Naive thymus-derived CD4-positive, alpha-beta T cell (primary cell): Measurements from ENCODE around the gene ZFP2. TPM values are rescaled to one million over a fixed set of nuclear protein-coding genes. Genes with fewer than 3 reads are reported as not detected.

Experiments used
- ATAC-seq: fragments of 150-1000 bp; cut with Tn5 transposase; 2 replicates; pipeline ENCODE4 v1.10.0; 2021; ENCODE audit warnings: mild to moderate bottlenecking, moderate library complexity
- CTCF ChIA-PET: fragments of 350-600 bp; sonication (Branson Sonifier 250); formaldehyde crosslinking; loops from one replicate; lab custom pipeline; 2021; ENCODE audit warnings: antibody characterized with exemption; lab: Charles Lee
- POLR2A ChIA-PET: fragments of 350-600 bp; sonication (Branson Sonifier 250); formaldehyde crosslinking; loops from one replicate; lab custom pipeline; 2021; ENCODE audit warnings: antibody characterized with exemption, inconsistent platforms; lab: Charles Lee
- DNase-seq, 9 donors: peaks; one replicate each; pipeline versions ENCODE4 v3.0.0 to v3.0.0-alpha.2; 2020 to 2022; ENCODE audit warnings: mixed read lengths in 1 of 9
- H3K27ac ChIP-seq: one replicate; pipeline ENCODE4 v1.7.0; 2013; ENCODE audit warnings: mild to moderate bottlenecking, low read depth, low read length, moderate library complexity
- H3K27me3 ChIP-seq, 2 donors: one replicate each; pipeline ENCODE4 v1.7.0; 2013; ENCODE audit warnings: low read length in 2 of 2, mild to moderate bottlenecking in 2 of 2, moderate library complexity in 2 of 2; ENCODE audit not compliant: control insufficient read depth in 2 of 2, insufficient read depth in 2 of 2
- H3K36me3 ChIP-seq, 3 experiments: 1 replicate in 2 of 3; 2 replicates in 1 of 3; pipeline ENCODE4 v1.7.0; 2013; ENCODE audit warnings: low read length in 3 of 3, mild to moderate bottlenecking in 3 of 3, moderate library complexity in 1 of 3; ENCODE audit not compliant: insufficient read depth in 3 of 3, control insufficient read depth in 2 of 3
- H3K4me1 ChIP-seq, 2 donors: one replicate each; pipeline ENCODE4 v1.7.0; 2013; ENCODE audit warnings: low read length in 2 of 2, mild to moderate bottlenecking in 2 of 2, moderate library complexity in 1 of 2; ENCODE audit not compliant: control insufficient read depth in 2 of 2, insufficient read depth in 2 of 2
- H3K4me3 ChIP-seq: 2 replicates; pipeline ENCODE4 v1.7.0; 2013; ENCODE audit warnings: mild to moderate bottlenecking, low read length
- H3K9me3 ChIP-seq, 3 experiments: 1 replicate in 2 of 3; 2 replicates in 1 of 3; pipeline ENCODE4 v1.7.0; 2013; ENCODE audit warnings: low read length in 3 of 3; ENCODE audit not compliant: control insufficient read depth in 2 of 3
- H3K27ac Mint-ChIP-seq, 9 donors: one replicate each; pipeline ENCODE4 v1.8.0; 2020 to 2022; ENCODE audit warnings: mixed read lengths in 9 of 9, mild to moderate bottlenecking in 8 of 9, moderate library complexity in 5 of 9, inconsistent platforms in 2 of 9
- H3K27me3 Mint-ChIP-seq, 5 donors: one replicate each; pipeline ENCODE4 v1.8.0; 2021 to 2022; ENCODE audit warnings: mixed read lengths in 5 of 5, mild to moderate bottlenecking in 1 of 5
- H3K36me3 Mint-ChIP-seq, 5 donors: one replicate each; pipeline ENCODE4 v1.8.0; 2020 to 2022; ENCODE audit warnings: mixed read lengths in 5 of 5, mild to moderate bottlenecking in 3 of 5, inconsistent platforms in 1 of 5
- H3K4me1 Mint-ChIP-seq, 7 donors: one replicate each; pipeline ENCODE4 v1.8.0; 2020 to 2022; ENCODE audit warnings: mixed read lengths in 7 of 7, mild to moderate bottlenecking in 3 of 7, inconsistent platforms in 1 of 7
- H3K4me3 Mint-ChIP-seq, 10 donors: one replicate each; pipeline ENCODE4 v1.8.0; 2020 to 2022; ENCODE audit warnings: mild to moderate bottlenecking in 10 of 10, mixed read lengths in 10 of 10, moderate library complexity in 6 of 10, inconsistent platforms in 2 of 10
- H3K9me3 Mint-ChIP-seq, 11 donors: one replicate each; pipeline ENCODE4 v1.8.0; 2020 to 2022; ENCODE audit warnings: mixed read lengths in 11 of 11, mild to moderate bottlenecking in 4 of 11, inconsistent platforms in 1 of 11, moderate library complexity in 1 of 11
- intact Hi-C, 2 donors: fragments of 100-400 bp; cut with micrococcal nuclease; formaldehyde crosslinking; loops; one replicate each; pipeline ENCODE4 v1.15.1; 2023
- polyA plus RNA-seq, 2 donors: library from polyadenylated mRNA; unstranded; fragments of 300-500 nt; fragmentation: Illumina TruSeq; gene quantifications; one replicate each; pipeline ENCODE4 v1.2.3, GENCODE V29; 2021
- total RNA-seq, 6 experiments: library from RNA in 5 of 6; stranded (reverse) in 5 of 6; gene quantifications; 1 replicate in 5 of 6; 2 replicates in 1 of 6; pipeline ENCODE4 v1.2.3 and lab custom pipeline; 2021 to 2026

Gene ZFP2
- total RNA-seq (1 to 10 TPM in 3 of 5 experiments, under 1 TPM in 2; 0.17 to 3.2 (median 1.0) TPM), polyA plus RNA-seq (under 1 TPM; 0.49 to 0.82 TPM), total RNA-seq (lab: John Stamatoyannopoulos, UW) (2.6 reads per million, percentile 13 among the genes with 10 or more reads in this experiment)

DNA sequence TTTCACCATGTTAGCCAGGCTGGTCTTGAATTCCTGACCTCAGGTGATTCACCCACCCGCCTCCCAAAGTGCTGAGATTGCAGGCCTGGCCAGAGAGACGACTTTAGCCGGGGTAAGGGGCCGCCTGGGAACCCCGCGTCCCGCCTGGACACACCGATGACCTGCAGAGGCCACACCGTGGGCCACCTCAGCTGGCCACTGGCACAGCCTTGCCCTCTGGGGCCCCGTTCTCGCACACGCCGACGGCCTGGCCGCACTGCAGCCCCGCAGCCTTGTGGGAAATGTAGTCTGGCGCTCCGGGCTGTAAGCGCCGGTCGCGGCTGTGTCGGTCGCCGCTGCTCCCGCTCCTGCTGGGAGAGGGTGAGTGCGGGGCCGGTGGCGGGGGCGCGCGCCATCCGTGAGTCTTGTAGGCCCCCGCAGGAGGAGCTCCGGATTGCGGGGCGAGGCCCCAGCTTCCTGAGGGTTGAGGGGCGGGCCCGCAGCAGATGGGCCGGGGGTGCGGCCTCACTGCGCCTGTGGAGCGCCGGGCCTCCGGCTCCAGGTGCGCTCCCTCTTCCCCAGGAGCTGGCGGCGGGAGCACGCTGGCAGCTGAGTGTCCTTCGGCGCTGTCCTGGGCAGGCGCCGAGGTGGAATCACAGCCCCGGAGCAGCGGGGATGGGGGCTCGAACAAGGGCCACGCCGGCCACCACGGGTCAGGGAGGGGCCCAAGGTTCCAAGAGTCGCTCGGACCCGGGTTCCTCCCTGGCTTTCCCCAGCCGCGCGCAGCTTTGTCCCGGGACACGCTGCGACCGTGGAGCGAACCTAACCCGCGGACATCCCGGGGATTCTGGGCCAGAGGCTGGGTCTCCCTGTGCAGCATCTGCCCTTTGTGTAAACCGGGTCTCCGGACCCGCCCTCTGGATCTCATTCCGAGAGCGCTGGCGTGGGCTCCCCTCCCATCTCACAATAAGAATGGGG is at the start of gene ZFP2:
ZFP2 (plus strand) TSS at position 299 of the 957 bp plus-strand sequence. CDS start 35,401 bp downstream, outside the sequence.
- H3K4me1 Mint-ChIP-seq: peaks cover 0 to 12% (median 6%) of the 10 kb centered on the region in 7 donors
- DNase-seq (peak in 8 of 9 donors; percentile 4 to 26 (median 12)), ATAC-seq (peak; percentile 75)
- peaks cover 0 to 12% (median 0%) of the 10 kb centered on the region in 3 experiments for H3K9me3 ChIP-seq
- H3K4me3 Mint-ChIP-seq: peak within 1 kb of the TSS; percentile 59 to 93 (median 88)
- peak within 1 kb of the TSS in 7 of 9 donors; percentile 32 to 67 (median 56) for H3K27ac Mint-ChIP-seq
- H3K27ac ChIP-seq: peak within 1 kb of the TSS; percentile 46
- ChIA-PET POLR2A (interaction anchor here (1.1 to 2.3 kb wide), 2 partner anchors 36 to 164 kb away, joined by 4 to 9 read pairs; partner anchors contain the start of genes ZNF354B and ZNF354C), CTCF (interaction anchor here (0.6 kb wide), 1 partner anchor 164 kb away, joined by 3 read pairs; no protein-coding TSS in a partner anchor)
- peaks cover 0 to 42% (median 20%) of the 10 kb centered on the region in 5 donors for H3K36me3 Mint-ChIP-seq
- no peaks in the 10 kb centered on the region for H3K4me1 ChIP-seq
- H3K27me3 Mint-ChIP-seq: peaks cover 0 to 7% (median 5%) of the 10 kb centered on the region in 5 donors
- H3K9me3 Mint-ChIP-seq: peaks cover 0 to 59% (median 20%) of the 10 kb centered on the region in 11 donors
- H3K4me3 ChIP-seq: peak within 1 kb of the TSS; percentile 47
- intact Hi-C loops: loop anchor here in 1 of 2 donors (1.0 kb wide), 4 partner anchors 37 to 166 kb away; partner anchors contain the start of genes ZNF354A, ZNF354B, ZNF354C and ZNF879
- no peaks in the 10 kb centered on the region for H3K27me3 ChIP-seq
- H3K36me3 ChIP-seq: no peaks in the 10 kb centered on the region

DNA sequence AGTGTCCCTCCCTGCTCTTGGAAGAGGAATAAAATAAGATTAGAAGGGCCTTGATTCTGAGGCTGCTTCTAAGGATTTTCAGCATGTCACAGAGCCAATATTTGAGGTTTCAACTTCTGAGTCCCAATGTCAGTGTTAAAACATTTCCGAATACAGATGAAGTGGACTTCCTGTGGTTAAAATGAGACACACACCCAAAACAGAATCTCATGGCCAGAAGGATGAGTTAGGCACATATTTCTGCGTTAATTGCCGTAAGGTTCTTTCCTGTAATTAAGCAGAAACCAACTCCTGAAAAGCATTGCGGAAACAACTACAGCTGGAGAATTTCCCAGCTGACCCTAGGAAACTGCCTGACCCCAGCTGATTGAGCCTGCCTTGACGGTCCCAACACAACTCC is 46.4 kb upstream of the ZFP2 start:
- H3K4me1 ChIP-seq: no peaks in the 10 kb centered on the region
- Mint-ChIP-seq H3K4me3 (no peak overlapping the region), H3K27me3 (peaks cover 0 to 19% (median 16%) of the 10 kb centered on the region in 5 donors), H3K36me3 (no peaks in the 10 kb centered on the region), H3K27ac (no peak overlapping the region), H3K9me3 (peaks cover 0 to 9% (median 0%) of the 10 kb centered on the region in 11 donors), H3K4me1 (no peaks in the 10 kb centered on the region)
- H3K27ac ChIP-seq: no peak overlapping the region
- DNase-seq (no peak), ATAC-seq (no peak)
- ChIA-PET POLR2A (no interaction called here), CTCF (no interaction called here)
- H3K9me3 ChIP-seq: no peaks in the 10 kb centered on the region
- H3K4me3 ChIP-seq: no peak overlapping the region
- no peaks in the 10 kb centered on the region for H3K27me3 ChIP-seq
- intact Hi-C loops: no loop called here
- H3K36me3 ChIP-seq: no peaks in the 10 kb centered on the region

DNA sequence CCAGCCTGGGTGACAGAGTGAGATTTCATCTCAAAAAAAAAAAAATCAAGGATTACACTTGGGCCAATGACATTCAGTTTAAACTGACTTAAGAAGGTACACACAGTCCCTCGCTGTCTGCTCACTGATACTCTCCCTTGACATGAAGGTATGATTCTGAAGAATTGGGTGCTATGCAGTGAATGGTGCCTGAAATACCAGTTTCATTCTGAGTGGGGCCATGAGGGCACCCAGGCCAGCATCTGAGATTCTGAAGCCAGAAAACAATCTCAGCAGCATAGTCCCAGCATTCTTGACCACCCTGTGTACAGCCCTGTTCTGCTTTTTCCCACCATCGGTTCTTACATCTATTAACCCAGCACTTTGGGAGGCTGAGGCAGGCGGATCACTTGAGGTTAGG is 43.8 kb upstream of the ZFP2 start:
- no peaks in the 10 kb centered on the region for H3K36me3 Mint-ChIP-seq
- Histone ChIP-seq H3K27me3 (no peaks in the 10 kb centered on the region), H3K4me3 (no peak overlapping the region), H3K27ac (no peak overlapping the region), H3K36me3 (no peaks in the 10 kb centered on the region), H3K4me1 (no peaks in the 10 kb centered on the region), H3K9me3 (no peaks in the 10 kb centered on the region)
- ATAC-seq (no peak), DNase-seq (no peak)
- H3K27me3 Mint-ChIP-seq: peaks cover 0 to 26% (median 16%) of the 10 kb centered on the region in 5 donors
- no peaks in the 10 kb centered on the region for H3K4me1 Mint-ChIP-seq
- H3K27ac Mint-ChIP-seq: no peak overlapping the region
- POLR2A ChIA-PET: no interaction called here
- peaks cover 0 to 9% (median 0%) of the 10 kb centered on the region in 11 donors for H3K9me3 Mint-ChIP-seq
- intact Hi-C loops: no loop called here
- CTCF ChIA-PET: no interaction called here
- no peak overlapping the region for H3K4me3 Mint-ChIP-seq

DNA sequence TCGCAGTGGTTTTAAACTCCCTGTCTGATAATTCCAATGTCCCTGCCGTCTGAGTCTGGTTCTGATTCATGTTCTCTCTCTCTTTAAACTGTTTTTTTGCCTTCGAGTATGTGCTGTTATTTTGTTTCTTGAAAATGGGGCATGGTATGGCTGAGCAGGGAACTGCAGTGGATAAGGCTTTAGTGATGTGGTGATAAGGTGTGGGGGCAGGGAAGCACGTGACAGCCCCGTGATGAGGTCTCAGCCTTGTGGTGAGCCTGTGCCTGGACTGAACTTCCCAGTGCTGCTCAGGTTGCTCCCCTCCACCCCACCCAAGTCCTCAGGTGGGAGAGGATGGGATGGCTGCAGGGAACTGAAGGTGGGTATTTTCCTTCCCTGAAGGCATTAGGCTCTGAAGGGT is 41.4 kb upstream of the ZFP2 start:
- Histone ChIP-seq H3K36me3 (no peaks in the 10 kb centered on the region), H3K27ac (no peak overlapping the region), H3K9me3 (no peaks in the 10 kb centered on the region), H3K4me3 (no peak overlapping the region), H3K27me3 (no peaks in the 10 kb centered on the region), H3K4me1 (peaks cover 0 to 2% of the 10 kb centered on the region in 2 donors)
- CTCF ChIA-PET: no interaction called here
- Mint-ChIP-seq H3K36me3 (peaks cover 0 to 3% (median 0%) of the 10 kb centered on the region in 5 donors), H3K9me3 (peaks cover 0 to 12% (median 0%) of the 10 kb centered on the region in 11 donors), H3K4me1 (peaks cover 2 to 4% (median 3%) of the 10 kb centered on the region in 7 donors), H3K27ac (no peak overlapping the region), H3K27me3 (peaks cover 0 to 19% (median 16%) of the 10 kb centered on the region in 5 donors), H3K4me3 (no peak overlapping the region)
- intact Hi-C loops: no loop called here
- POLR2A ChIA-PET: no interaction called here
- DNase-seq (no peak), ATAC-seq (no peak)

DNA sequence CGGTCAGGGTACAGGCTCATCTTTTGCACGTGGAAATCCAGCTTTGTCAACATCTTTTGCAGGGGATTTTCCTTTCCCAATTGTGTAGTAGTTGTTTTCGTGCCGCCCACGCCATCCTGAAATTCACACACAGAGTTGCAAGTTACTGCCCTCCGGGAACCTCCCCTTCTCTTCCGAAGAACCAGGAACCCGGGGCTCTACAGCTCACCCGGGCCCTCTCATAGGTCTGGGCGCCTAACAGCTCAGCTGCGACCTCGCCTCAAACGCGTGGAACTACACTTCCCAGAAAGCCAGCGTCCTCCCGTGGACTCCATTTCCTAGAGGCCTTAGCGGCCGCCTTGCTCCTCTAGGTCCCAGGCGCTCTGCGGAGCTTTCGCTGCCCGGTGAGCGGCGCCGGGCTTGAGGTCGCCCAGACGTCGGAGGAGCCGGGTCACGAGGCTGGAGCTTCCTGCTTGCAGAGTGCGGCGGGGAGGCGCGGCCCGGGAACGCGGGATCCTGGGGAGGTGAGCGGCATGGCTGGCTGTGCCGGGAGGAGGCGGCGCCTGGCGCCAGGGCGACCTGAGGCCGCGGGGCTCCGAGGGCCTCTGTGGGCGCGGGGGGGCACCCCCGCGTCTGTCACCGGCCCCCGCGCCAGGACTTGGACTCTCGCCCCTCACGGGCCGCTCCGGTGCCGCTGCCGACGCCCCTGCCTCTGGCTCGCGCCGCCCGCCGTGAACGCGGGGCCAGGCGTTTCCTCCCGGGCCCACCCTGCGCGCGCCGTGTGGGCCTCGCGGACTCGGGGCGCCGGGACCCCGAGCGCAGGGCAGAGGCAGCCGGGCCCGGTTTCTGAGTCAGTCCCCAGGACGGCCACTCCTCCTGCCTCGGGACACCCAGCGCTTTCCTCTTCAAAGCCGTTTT is 35.8 kb upstream of the ZFP2 start, which contains the start of gene ZNF354B:
ZNF354B (plus strand) TSS at position 329 of the 897 bp plus-strand sequence. CDS start 1,095 bp downstream, outside the sequence.
- peak; percentile 98 for ATAC-seq
- peak within 1 kb of the TSS; percentile 75 for H3K27ac ChIP-seq
- H3K36me3 Mint-ChIP-seq: peaks cover 9 to 27% (median 26%) of the 10 kb centered on the region in 5 donors
- H3K27me3 ChIP-seq: no peaks in the 10 kb centered on the region
- peaks cover 0 to 8% (median 0%) of the 10 kb centered on the region in 11 donors for H3K9me3 Mint-ChIP-seq
- H3K36me3 ChIP-seq: peaks cover 0 to 10% (median 0%) of the 10 kb centered on the region in 3 experiments
- CTCF ChIA-PET: interaction anchor here (1.1 to 2.0 kb wide), 3 partner anchors 15 to 200 kb away, joined by 3 to 19 read pairs (median 7); partner anchors contain the start of genes ZNF354A and ZNF354C
- peak within 1 kb of the TSS; percentile 77 for H3K4me3 ChIP-seq
- no peaks in the 10 kb centered on the region for H3K9me3 ChIP-seq
- peaks cover 0 to 4% (median 2%) of the 10 kb centered on the region in 5 donors for H3K27me3 Mint-ChIP-seq
- intact Hi-C loops: loop anchor here (1.0 kb wide), 6 partner anchors 35 to 234 kb away; partner anchors contain the start of genes ZNF354A (in 2 of the 2), ZNF354C (in 2 of the 2), ZNF879 (in 2 of the 2) and CLK4 (in 1 of the 2)
- POLR2A ChIA-PET: interaction anchor here (0.6 to 1.9 kb wide), 8 partner anchors 36 to 729 kb away, joined by 3 to 29 read pairs (median 4); partner anchors contain the start of genes RMND5B, ZFP2, ZNF354A and ZNF354C
- peaks cover 22 to 34% (median 30%) of the 10 kb centered on the region in 7 donors for H3K4me1 Mint-ChIP-seq
- H3K4me1 ChIP-seq: peaks cover 5 to 6% of the 10 kb centered on the region in 2 donors
- DNase-seq: peak; percentile 64 to 87 (median 81)
- H3K27ac Mint-ChIP-seq: peak within 1 kb of the TSS; percentile 71 to 95 (median 90)
- peak within 1 kb of the TSS; percentile 85 to 95 (median 93) for H3K4me3 Mint-ChIP-seq
